Measurements from ENCODE around the gene DYNLT5. TPM values are rescaled to one million over a fixed set of nuclear protein-coding genes. Genes with fewer than 3 reads are reported as not detected.

DYNLT5 gene
- total RNA-seq, 1 experiment from 2014 or later = not detected

DNA sequence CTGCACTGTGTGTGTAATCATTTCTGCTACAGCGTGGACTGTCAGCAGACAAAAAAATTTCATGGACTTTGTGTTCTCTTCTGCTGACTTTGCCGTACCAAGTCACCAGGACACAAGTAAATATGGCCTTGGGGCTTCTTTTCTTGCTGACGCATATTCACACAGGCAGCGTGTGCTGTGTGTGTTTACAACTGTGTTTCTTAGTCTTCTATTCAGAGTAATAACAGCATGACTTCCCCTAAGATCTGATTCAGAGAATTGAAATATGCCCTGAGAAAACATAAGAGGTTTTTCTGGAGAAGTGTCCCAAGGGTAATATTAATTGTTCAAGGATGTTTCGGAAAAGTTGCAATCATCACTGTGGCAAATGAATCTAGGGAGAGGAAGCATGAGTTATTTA lies 47.1 kb upstream of the DYNLT5 start:
- DNase-seq (ENCODE audit: low read depth, low spot score) (no peak), ATAC-seq (no peak)
- H3K4me2 ChIP-seq (ENCODE audit: low read length) = no peak overlapping the region
- intact Hi-C loops (cut with micrococcal nuclease) = no loop called here
- no peaks in the 10 kb centered on the region for H3K27me3 ChIP-seq (ENCODE audit: insufficient read depth, low read length)
- H3K9ac ChIP-seq (ENCODE audit: low read length) = no peak overlapping the region
- H3K9me3 ChIP-seq (ENCODE audit: control insufficient read depth in 1 of 2, insufficient read depth in 1 of 2, low read depth in 1 of 2, low read length in 2 of 2) = no peaks in the 10 kb centered on the region
- RAD21 ChIA-PET (ENCODE audit: low non-redundant PET in 1 of 2, low total read pairs in 2 of 2, uncharacterized antibody in 2 of 2, unreplicated experiment in 2 of 2) = no interaction called here
- H2AFZ ChIP-seq (ENCODE audit: low read depth, low read length, poor library complexity, severe bottlenecking) = no peak overlapping the region
- H3K4me1 ChIP-seq (ENCODE audit: control insufficient read depth in 1 of 2, insufficient read depth in 2 of 2, low read length in 2 of 2) = no peaks in the 10 kb centered on the region
- BruUV-seq (replicated peaks) = no TSS peak
- POLR2A ChIA-PET = no interaction called here
- H3K79me2 ChIP-seq (ENCODE audit: insufficient read depth, low read length) = no peaks in the 10 kb centered on the region
- H4K20me1 ChIP-seq (ENCODE audit: insufficient read depth) = no peaks in the 10 kb centered on the region
- H3K4me3 ChIP-seq (replicated peaks in 1 of 2; ENCODE audit: low read depth in 1 of 2, low read length in 2 of 2) = no peak overlapping the region
- CTCF ChIA-PET = no interaction called here
- no peaks in the 10 kb centered on the region for H3K9me2 ChIP-seq (ENCODE audit: insufficient read depth)
- no peaks in the 10 kb centered on the region for H3K36me3 ChIP-seq (ENCODE audit: control insufficient read depth in 1 of 2, insufficient read depth in 2 of 2, low read length in 2 of 2)
- no peak for TF ChIP-seq REST (IDR thresholded peaks at IDR 0.05; ENCODE audit: low read depth)
- TF ChIP-seq ELF1 (IDR thresholded peaks at IDR 0.05; ENCODE audit: borderline replicate concordance, low read depth) = no peak
- TF ChIP-seq EGR1 (IDR thresholded peaks at IDR 0.05; ENCODE audit: low read depth) = no peak
- no peak for TF ChIP-seq CTCF (IDR thresholded peaks at IDR 0.05 in 2 of 3, conservative IDR thresholded peaks at IDR 0.05 in 1 of 3; ENCODE audit: borderline replicate concordance in 1 of 3, insufficient read depth in 1 of 3, low read depth in 2 of 3, low read length in 2 of 3)
- H3K27ac ChIP-seq (ENCODE audit: low read depth, low read length) = no peak overlapping the region

All from HCT116 (cell line).